ENCODE data around the gene TUBA8.

Gene TUBA8

DNA sequence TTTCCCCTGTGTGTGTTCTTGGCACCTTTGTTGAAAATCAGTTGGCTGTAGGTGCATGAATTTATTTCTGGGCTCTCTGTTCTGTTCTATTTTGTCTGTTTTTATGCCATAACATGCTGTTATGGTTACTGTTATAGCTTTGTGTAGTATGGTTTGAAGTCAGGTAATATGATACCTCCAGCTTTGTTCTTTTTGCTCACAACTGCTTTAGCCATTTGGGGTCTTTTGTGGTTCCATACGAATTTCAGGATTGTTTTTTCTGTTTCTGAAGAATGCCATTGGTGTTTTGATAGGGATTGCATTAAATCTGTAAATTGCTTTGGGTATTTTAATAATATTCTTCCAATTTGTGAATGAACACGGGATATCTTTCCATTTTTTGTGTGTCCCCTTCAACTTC, 28.1 kb upstream of the TUBA8 start:
- peaks cover 72% of the 10 kb centered on the region for H3K36me3 ChIP-seq (replicated peaks)
- in situ Hi-C loops (cut with MboI; ENCODE audit: low sequenced_read_pairs) = no loop called here
- DNase-seq (ENCODE audit: low spot score in 2 of 2) = no peak

DNA sequence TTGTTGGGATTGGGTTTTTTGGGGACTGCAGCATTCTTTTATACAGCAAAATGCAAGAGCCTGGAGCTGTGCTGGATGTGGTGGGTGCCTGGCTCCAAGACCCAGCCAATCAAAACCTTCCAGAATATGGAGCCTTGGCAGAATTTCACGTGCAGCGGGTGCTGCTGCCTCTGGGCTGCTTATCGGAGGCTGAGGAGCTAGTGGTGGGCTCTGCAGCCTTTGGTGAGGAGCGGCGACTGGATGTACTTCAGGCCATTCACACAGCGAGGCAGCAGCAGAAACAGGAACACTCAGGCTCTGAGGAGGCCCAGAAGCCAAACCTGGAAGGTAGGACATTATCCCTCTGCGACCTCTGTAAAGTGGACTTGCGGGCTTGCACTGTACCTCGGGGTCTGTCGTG, 27.2 kb upstream of the TUBA8 start:
- H3K4me3 ChIP-seq = no peak overlapping the region
- peaks cover 7% of the 10 kb centered on the region; the same call in 1 of the 2 replicates for H3K4me1 ChIP-seq
- H3K9me3 ChIP-seq = no peaks in the 10 kb centered on the region
- in situ Hi-C loops (cut with MboI; ENCODE audit: low sequenced_read_pairs) = no loop called here
- no peaks in the 10 kb centered on the region for H3K27me3 ChIP-seq (ENCODE audit: low read depth)
- H3K36me3 ChIP-seq (replicated peaks) = peaks cover 81% of the 10 kb centered on the region
- DNase-seq (ENCODE audit: low spot score in 2 of 2) = no peak

More for the DNA sequence above, 28.1 kb upstream of the TUBA8 start:
- Histone ChIP-seq H3K27me3 (ENCODE audit: low read depth) (no peaks in the 10 kb centered on the region), H3K4me3 (no peak overlapping the region), H3K9me3 (no peaks in the 10 kb centered on the region), H3K4me1 (peaks cover 7% of the 10 kb centered on the region; the same call in 1 of the 2 replicates)

DNA sequence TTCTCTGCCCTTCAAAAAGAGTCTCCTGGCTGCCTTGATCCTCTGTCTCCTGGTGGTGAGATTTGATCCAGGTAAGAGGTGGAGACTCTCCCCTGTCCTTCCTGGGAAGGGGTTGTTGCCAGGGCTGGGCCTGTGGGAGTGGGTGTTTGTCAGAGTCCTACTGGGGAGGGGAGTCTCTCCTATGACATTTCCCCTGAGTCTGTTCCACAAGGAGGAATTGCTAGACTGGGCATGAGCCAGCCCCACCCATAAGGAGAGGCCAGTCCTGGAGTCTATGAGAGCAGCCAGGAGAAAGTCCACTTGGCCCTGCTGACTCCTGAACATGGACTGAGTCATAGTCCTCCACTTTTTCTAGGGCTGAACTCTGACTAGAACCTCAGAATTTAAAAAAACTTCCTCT, 25.4 kb upstream of the TUBA8 start:
- in situ Hi-C loops (cut with MboI; ENCODE audit: low sequenced_read_pairs) = no loop called here
- no peaks in the 10 kb centered on the region for H3K4me1 ChIP-seq
- no peaks in the 10 kb centered on the region for H3K27me3 ChIP-seq (ENCODE audit: low read depth)
- no peak for DNase-seq (ENCODE audit: low spot score in 2 of 2)
- H3K4me3 ChIP-seq = no peak overlapping the region
- H3K36me3 ChIP-seq (replicated peaks) = peaks cover 87% of the 10 kb centered on the region
- no peaks in the 10 kb centered on the region for H3K9me3 ChIP-seq

DNA sequence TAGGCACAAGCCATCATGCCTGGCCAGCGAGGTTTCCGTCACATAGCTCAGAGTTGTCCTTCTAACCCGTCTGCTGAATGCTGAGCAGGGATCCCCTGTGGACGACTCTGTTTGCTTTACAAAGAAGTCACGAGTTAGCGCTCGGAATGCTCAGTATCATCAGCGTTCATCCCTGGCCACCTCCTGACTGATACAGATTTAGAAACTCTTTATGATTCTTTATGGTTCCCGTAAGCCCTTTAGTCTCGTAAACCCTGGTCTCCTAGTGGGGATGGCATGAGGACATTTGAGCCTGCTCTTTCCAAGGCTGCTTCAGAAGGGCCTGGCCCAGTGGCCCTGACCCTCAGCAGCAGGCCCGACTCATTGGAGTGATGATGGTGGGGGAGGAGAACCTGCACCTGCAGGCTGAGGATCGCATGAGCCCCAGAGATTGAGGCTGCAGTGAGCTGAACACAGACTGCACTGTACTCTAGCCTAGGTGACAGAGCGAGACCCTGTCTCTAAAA, 23.2 kb upstream of the TUBA8 start:
- in situ Hi-C loops (cut with MboI; ENCODE audit: low sequenced_read_pairs) = no loop called here
- peaks cover 70% of the 10 kb centered on the region for H3K36me3 ChIP-seq (replicated peaks)

DNA sequence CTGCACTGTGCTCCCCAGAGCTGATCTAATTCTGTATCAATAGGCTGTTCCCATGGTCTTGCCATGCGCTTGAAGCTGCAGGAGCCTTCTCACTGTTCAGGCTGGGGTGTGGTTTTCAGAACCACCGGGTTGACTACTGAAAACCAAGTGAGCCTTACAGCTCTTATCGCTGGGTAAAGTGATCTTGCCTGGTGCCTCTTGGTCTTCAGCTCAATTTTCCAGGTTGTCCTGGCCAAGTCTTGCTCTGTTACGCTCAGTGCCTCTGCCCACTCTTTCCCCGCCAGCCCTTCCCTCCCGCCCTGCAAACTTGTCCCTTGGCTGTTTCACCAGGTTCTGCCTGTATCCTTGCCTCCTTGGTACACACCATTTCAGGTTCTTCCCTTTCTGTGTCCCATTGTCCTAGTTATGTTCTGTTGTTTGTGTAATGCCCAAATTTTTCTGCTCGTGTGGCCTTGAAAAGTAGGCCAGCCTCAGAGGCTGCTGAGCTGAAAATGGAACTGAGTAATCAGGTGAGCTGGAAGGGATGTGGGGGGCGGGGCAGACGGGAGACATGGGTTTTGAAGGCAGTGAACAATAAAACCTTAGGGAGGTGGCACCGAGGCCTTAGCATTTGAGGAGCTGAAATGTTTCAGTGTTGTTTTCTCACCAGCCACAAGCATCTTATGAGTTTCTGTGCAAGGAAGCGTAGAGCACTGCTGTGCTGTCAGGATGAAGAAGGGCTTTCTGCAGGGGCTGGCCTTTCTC, 21.6 kb upstream of the TUBA8 start:
- Histone ChIP-seq H3K4me1 (no peaks in the 10 kb centered on the region), H3K4me3 (no peak overlapping the region), H3K27me3 (ENCODE audit: low read depth) (no peaks in the 10 kb centered on the region), H3K9me3 (no peaks in the 10 kb centered on the region), H3K36me3 (replicated peaks) (peaks cover 54% of the 10 kb centered on the region)
- no peak for DNase-seq (ENCODE audit: low spot score in 2 of 2)
- in situ Hi-C loops (cut with MboI; ENCODE audit: low sequenced_read_pairs) = no loop called here

More for the DNA sequence above, 23.2 kb upstream of the TUBA8 start:
- H3K9me3 ChIP-seq = no peaks in the 10 kb centered on the region
- DNase-seq (ENCODE audit: low spot score in 2 of 2) = no peak
- no peak overlapping the region for H3K4me3 ChIP-seq
- no peaks in the 10 kb centered on the region for H3K27me3 ChIP-seq (ENCODE audit: low read depth)
- no peaks in the 10 kb centered on the region for H3K4me1 ChIP-seq

DNA sequence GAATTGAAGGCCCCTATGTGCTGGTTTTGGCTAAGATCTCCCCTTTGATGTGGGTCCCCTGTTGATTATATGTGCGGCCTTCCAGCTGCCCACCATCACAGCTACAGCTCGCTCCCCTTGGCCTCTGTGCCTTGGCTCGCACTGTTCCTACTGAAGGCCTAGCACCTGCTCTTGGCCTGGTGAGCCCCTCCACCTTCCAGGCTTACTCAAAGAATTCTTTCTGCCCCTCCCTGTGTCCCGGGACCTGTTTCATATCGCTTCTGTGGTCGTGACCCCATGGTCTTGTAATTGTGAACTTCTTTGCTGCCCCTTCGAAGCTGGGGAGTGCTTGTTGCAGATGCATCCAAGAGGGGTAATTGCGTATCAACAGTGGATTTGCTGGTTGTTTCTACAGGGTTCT, 20.3 kb upstream of the TUBA8 start:
- in situ Hi-C loops (cut with MboI; ENCODE audit: low sequenced_read_pairs) = no loop called here
- no peaks in the 10 kb centered on the region for H3K27me3 ChIP-seq (ENCODE audit: low read depth)
- no peaks in the 10 kb centered on the region for H3K4me1 ChIP-seq
- DNase-seq (ENCODE audit: low spot score in 2 of 2) = no peak
- no peak overlapping the region for H3K4me3 ChIP-seq
- no peaks in the 10 kb centered on the region for H3K9me3 ChIP-seq
- H3K36me3 ChIP-seq (replicated peaks) = peaks cover 42% of the 10 kb centered on the region

DNA sequence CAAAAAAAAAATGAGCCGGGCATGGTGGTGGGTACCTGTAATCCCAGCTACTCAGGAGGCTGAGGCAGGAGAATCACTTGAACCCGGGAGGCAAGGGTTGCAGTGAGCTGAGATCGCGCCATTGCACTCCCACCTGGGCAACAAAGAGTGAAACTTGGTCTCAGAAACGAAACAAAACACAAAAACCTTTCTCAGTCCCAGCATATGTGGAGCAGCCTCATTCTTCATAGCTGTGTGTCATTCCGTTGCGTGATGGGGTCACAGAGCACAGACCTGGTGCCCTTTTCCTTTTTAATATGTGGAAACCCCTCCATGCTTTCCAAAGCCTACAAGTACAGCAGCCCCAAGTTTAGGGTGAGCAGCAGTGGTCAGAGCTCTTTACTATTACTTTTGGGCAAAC, 19.1 kb upstream of the TUBA8 start:
- DNase-seq (ENCODE audit: low spot score in 2 of 2) = no peak
- H3K9me3 ChIP-seq = no peaks in the 10 kb centered on the region
- H3K27me3 ChIP-seq (ENCODE audit: low read depth) = no peaks in the 10 kb centered on the region
- H3K36me3 ChIP-seq (replicated peaks) = peaks cover 34% of the 10 kb centered on the region
- H3K4me1 ChIP-seq = no peaks in the 10 kb centered on the region
- in situ Hi-C loops (cut with MboI; ENCODE audit: low sequenced_read_pairs) = no loop called here
- H3K4me3 ChIP-seq = no peak overlapping the region

DNA sequence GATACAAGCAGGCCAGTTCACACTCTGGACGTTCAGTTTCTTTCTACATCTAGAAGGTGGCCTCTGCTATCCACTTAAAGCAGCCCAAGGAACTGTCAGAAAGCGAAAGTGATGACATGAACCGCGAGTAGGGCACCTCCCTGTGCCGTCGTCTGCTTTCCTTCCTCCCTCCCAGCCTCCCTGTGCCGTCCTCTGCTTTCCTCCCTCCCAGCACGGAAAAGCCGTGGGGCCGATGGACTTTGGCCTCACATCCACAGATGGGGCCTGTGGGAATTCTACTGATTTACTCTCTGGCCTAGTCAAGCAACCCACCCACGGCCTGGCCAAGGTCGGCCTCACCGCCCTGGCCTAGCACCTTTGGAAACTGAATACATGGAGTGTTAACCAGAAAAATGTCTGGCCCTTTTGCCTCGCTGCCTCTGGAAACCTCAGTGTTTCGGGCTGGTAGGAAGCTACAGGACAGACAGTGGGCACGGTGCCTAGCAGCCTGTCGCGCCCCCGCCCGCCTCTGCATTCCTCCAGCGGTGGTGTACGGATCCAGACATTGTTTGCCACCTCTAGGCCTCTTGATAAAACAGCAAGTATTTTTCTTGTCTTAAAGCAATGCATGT, 18.6 kb upstream of the TUBA8 start:
- no peak overlapping the region for H3K4me3 ChIP-seq
- peaks cover 31% of the 10 kb centered on the region for H3K36me3 ChIP-seq (replicated peaks)
- no peaks in the 10 kb centered on the region for H3K9me3 ChIP-seq
- in situ Hi-C loops (cut with MboI; ENCODE audit: low sequenced_read_pairs) = no loop called here
- DNase-seq (ENCODE audit: low spot score in 2 of 2) = no peak
- H3K4me1 ChIP-seq = no peaks in the 10 kb centered on the region
- H3K27me3 ChIP-seq (ENCODE audit: low read depth) = no peaks in the 10 kb centered on the region

DNA sequence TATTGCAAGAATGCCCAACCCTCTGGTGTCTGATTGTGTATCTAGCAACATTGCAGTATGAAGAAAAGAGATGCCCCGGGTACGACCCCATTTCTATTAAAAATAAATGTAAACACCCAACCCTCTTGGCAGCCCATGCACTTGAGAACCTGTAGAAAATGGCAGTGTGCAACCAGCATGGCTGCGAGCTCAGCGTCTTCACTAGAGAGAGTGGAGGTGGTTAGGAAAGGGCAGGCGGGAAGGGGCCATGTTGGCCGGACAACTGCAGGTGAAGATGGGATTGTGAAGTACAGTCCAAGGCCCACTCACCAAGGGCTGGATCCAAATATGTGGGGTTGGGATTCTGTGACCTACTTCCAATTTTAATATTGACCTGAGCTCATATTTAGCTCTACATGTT, 16.9 kb upstream of the TUBA8 start:
- Histone ChIP-seq H3K4me3 (no peak overlapping the region), H3K4me1 (no peaks in the 10 kb centered on the region), H3K27me3 (ENCODE audit: low read depth) (no peaks in the 10 kb centered on the region), H3K9me3 (no peaks in the 10 kb centered on the region), H3K36me3 (replicated peaks) (peaks cover 15% of the 10 kb centered on the region)
- in situ Hi-C loops (cut with MboI; ENCODE audit: low sequenced_read_pairs) = no loop called here
- no peak for DNase-seq (ENCODE audit: low spot score in 2 of 2)

DNA sequence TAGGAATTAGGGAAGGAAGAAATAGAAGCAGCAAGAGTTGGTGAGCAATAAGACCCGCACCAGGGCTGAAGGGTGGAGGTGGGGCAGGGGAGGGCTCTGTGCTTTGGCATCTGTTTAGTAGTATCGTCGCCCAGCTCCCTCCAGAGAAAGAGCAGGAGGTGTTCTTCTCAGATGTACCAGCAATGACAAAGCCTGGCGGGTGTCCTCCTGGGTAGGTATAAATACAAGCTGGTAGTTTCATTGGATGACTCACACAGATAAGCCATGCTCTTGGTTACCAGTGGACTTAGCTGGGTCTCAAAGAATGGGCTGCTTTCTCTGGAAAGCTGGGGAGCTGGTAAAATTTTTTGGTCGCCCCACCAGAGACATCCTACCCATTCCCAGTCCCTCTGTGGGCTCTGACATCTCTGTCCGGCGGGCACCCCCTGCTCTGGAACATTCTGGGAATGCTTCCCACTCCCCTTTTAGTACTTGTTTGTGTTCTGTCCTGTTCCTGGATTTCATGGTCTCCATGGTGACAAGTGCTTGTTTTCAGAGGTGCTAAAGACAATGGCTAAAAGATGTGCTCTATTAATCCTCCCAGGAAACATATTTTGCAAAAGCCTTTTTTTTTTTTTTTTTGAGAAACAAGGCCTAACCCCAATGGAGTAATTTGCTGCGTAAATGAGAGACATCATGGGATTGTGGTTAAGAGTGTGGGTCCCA, 15.4 kb upstream of the TUBA8 start:
- in situ Hi-C loops (cut with MboI; ENCODE audit: low sequenced_read_pairs) = no loop called here

DNA sequence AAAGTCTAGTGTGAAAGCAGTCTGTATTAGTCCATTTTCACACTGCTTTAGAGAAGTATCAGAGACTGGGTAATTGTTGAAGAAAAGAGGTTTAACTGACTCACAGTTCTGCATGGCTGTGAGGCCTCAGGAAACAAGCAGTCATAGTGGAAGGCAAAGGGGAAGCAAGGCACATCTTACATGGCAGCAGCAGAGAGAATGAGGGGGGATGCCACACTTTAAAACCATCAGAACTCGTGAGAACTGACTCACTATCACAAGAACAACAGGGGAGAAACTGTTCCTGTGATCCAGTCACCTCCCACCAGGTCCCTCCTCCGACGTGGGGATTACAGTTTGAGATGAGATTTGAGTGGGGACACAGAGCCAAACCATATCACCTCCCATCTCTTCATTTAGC, 13.8 kb upstream of the TUBA8 start:
- in situ Hi-C loops (cut with MboI; ENCODE audit: low sequenced_read_pairs) = no loop called here
- Histone ChIP-seq H3K4me3 (no peak overlapping the region), H3K4me1 (no peaks in the 10 kb centered on the region), H3K27me3 (ENCODE audit: low read depth) (no peaks in the 10 kb centered on the region), H3K36me3 (replicated peaks) (no peaks in the 10 kb centered on the region), H3K9me3 (no peaks in the 10 kb centered on the region)
- no peak for DNase-seq (ENCODE audit: low spot score in 2 of 2)

More for the DNA sequence above, 15.4 kb upstream of the TUBA8 start:
- Histone ChIP-seq H3K4me1 (no peaks in the 10 kb centered on the region), H3K27me3 (ENCODE audit: low read depth) (no peaks in the 10 kb centered on the region), H3K9me3 (no peaks in the 10 kb centered on the region), H3K4me3 (no peak overlapping the region), H3K36me3 (replicated peaks) (peaks cover 4% of the 10 kb centered on the region)
- no peak for DNase-seq (ENCODE audit: low spot score in 2 of 2)

DNA sequence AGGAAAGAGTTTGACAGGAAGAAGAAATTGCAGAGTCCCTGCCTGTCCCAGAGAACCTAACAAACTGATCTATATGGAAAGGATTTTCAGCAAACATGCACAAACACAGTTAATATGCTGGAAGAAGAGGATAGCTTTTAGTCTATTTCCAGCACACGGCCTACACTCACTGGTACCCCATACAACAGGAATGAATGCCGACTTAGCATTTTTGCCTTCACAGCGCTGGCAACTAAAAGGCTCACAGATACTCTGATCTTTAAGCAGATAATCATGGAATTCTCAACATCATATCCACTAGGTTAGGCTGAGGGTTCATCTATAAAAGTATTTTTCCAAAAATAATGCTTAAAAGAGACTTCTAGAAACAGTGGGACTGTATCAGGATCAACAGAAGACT, 9.8 kb upstream of the TUBA8 start:
- in situ Hi-C loops (cut with MboI; ENCODE audit: low sequenced_read_pairs) = no loop called here
- no peak overlapping the region for H3K4me3 ChIP-seq
- H3K36me3 ChIP-seq (replicated peaks) = no peaks in the 10 kb centered on the region
- no peaks in the 10 kb centered on the region for H3K4me1 ChIP-seq
- no peaks in the 10 kb centered on the region for H3K27me3 ChIP-seq (ENCODE audit: low read depth)
- no peaks in the 10 kb centered on the region for H3K9me3 ChIP-seq
- DNase-seq (ENCODE audit: low spot score in 2 of 2) = no peak

DNA sequence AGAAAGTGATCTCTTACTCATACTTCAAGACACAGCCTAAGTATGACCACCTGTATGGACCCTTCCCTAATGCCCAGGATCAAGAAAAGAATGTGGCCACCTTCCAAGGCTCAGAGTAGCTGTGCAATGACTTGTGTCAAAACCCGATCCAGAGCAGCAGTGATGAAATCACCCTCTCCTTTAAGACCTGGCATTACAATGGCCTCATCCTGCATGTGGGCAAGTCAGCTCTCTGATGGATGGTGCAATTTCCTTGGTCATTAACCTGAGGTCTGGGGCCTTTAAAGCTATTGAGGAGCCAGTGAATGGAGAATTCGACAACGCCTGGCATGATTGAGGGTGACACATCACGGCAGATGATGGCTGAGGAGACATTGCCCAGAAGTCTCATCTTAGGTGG, 9.1 kb upstream of the TUBA8 start:
- H3K27me3 ChIP-seq (ENCODE audit: low read depth) = no peaks in the 10 kb centered on the region
- no peaks in the 10 kb centered on the region for H3K4me1 ChIP-seq
- no peak for DNase-seq (ENCODE audit: low spot score in 2 of 2)
- no peaks in the 10 kb centered on the region for H3K9me3 ChIP-seq
- no peak overlapping the region for H3K4me3 ChIP-seq
- in situ Hi-C loops (cut with MboI; ENCODE audit: low sequenced_read_pairs) = no loop called here
- no peaks in the 10 kb centered on the region for H3K36me3 ChIP-seq (replicated peaks)

All from HAP-1 (cell line).